Neuronal stem cell (in vitro differentiated cells): ENCODE data around the gene GATD1.

Source experiments
- DNase-seq: peaks from one replicate; pipeline ENCODE4 v3.0.0-alpha.2; 2013; ENCODE audit warnings: low spot score
- H2AFZ ChIP-seq: one replicate; pipeline ENCODE4 v1.6.1; 2013; ENCODE audit warnings: mild to moderate bottlenecking, low read length, inconsistent platforms
- H2AK5ac ChIP-seq: 2 replicates; pipeline ENCODE4 v1.6.1; 2013; ENCODE audit warnings: low read depth, mild to moderate bottlenecking, inconsistent platforms, low read length, moderate library complexity, mixed read lengths
- H2BK120ac ChIP-seq: 2 replicates; pipeline ENCODE4 v1.6.1; 2013; ENCODE audit warnings: low read depth, mild to moderate bottlenecking, inconsistent platforms, low read length, moderate library complexity, mixed read lengths
- H2BK12ac ChIP-seq: one replicate; pipeline ENCODE4 v1.6.1; 2013; ENCODE audit warnings: low read length, inconsistent platforms
- H2BK15ac ChIP-seq: 2 replicates; pipeline ENCODE4 v1.6.1; 2013; ENCODE audit warnings: mild to moderate bottlenecking, low read length, inconsistent platforms, mixed read lengths
- H2BK5ac ChIP-seq: one replicate; pipeline ENCODE4 v1.6.1; 2013; ENCODE audit warnings: inconsistent platforms, mild to moderate bottlenecking, low read length, moderate library complexity
- H3K14ac ChIP-seq: one replicate; pipeline ENCODE4 v1.6.1; 2013; ENCODE audit warnings: low read length, inconsistent platforms
- H3K18ac ChIP-seq: 2 replicates; pipeline ENCODE4 v1.6.1; 2013; ENCODE audit warnings: low read length, inconsistent platforms
- H3K23ac ChIP-seq: 2 replicates; pipeline ENCODE4 v1.6.1; 2013; ENCODE audit warnings: low read depth, mild to moderate bottlenecking, mixed read lengths, low read length, inconsistent platforms; ENCODE audit not compliant: poor library complexity
- H3K27ac ChIP-seq: replicated peaks from 3 replicates; pipeline ENCODE4 v1.5.1; 2013; ENCODE audit warnings: low read length, inconsistent platforms
- H3K27me3 ChIP-seq, 3 experiments: 2 replicates each; pipeline ENCODE4 v1.6.1; 2013; ENCODE audit warnings: low read length in 3 of 3, mild to moderate bottlenecking in 2 of 3, inconsistent platforms in 1 of 3, low read depth in 1 of 3, mixed read lengths in 1 of 3, moderate library complexity in 1 of 3; ENCODE audit not compliant: control insufficient read depth in 3 of 3, insufficient read depth in 3 of 3
- H3K36me3 ChIP-seq, 2 donors: replicated peaks in 1 of 2; 2 replicates each; pipeline ENCODE4 v1.6.1; 2013; ENCODE audit warnings: low read length in 2 of 2; ENCODE audit not compliant: control insufficient read depth in 2 of 2, insufficient read depth in 2 of 2
- H3K4ac ChIP-seq: 2 replicates; pipeline ENCODE4 v1.6.1; 2013; ENCODE audit warnings: inconsistent platforms, mild to moderate bottlenecking, low read length, moderate library complexity
- H3K4me1 ChIP-seq, 2 donors: 1 replicate in 1 of 2; 2 replicates in 1 of 2; pipeline ENCODE4 v1.6.1; 2013; ENCODE audit warnings: low read length in 2 of 2, low read depth in 1 of 2; ENCODE audit not compliant: control insufficient read depth in 2 of 2, insufficient read depth in 1 of 2
- H3K4me2 ChIP-seq: one replicate; pipeline ENCODE4 v1.6.1; 2013; ENCODE audit warnings: mild to moderate bottlenecking, low read length, inconsistent platforms; ENCODE audit not compliant: insufficient read depth, poor library complexity, severe bottlenecking
- H3K4me3 ChIP-seq, 2 donors: 2 replicates each; pipeline ENCODE4 v1.5.1; 2013; ENCODE audit warnings: low read length in 2 of 2, mild to moderate bottlenecking in 2 of 2, inconsistent platforms in 1 of 2, moderate library complexity in 1 of 2
- H3K79me1 ChIP-seq: one replicate; pipeline ENCODE4 v1.6.1; 2013; ENCODE audit warnings: low read depth, mild to moderate bottlenecking, inconsistent platforms, low read length, moderate library complexity
- H3K9ac ChIP-seq: one replicate; pipeline ENCODE4 v1.6.1; 2013; ENCODE audit warnings: mild to moderate bottlenecking, low read depth, low read length, inconsistent platforms; ENCODE audit not compliant: poor library complexity
- H3K9me3 ChIP-seq, 2 donors: replicated peaks in 1 of 2; 2 replicates each; pipeline versions ENCODE3 to v1.6.1; 2013; ENCODE audit warnings: low read length in 2 of 2, mild to moderate bottlenecking in 2 of 2, inconsistent platforms in 1 of 2, low read depth in 1 of 2, mixed read lengths in 1 of 2, moderate library complexity in 1 of 2; ENCODE audit not compliant: control insufficient read depth in 2 of 2, insufficient read depth in 1 of 2
- H4K8ac ChIP-seq: one replicate; pipeline ENCODE4 v1.6.1; 2013; ENCODE audit warnings: low read depth, mild to moderate bottlenecking, inconsistent platforms, low read length, moderate library complexity
- H4K91ac ChIP-seq: one replicate; pipeline ENCODE4 v1.6.1; 2013; ENCODE audit warnings: low read length, low read depth, mild to moderate bottlenecking, inconsistent platforms; ENCODE audit not compliant: poor library complexity
- WGBS, 2 donors: extraction: QIAGEN DNeasy Blood & Tissue Kit; methylation state at CpG; one replicate each; pipeline ENCODE4 v1.1.7; 2013; ENCODE audit warnings: missing lambda C conversion rate in 2 of 2, mixed read lengths in 1 of 2; ENCODE audit not compliant: insufficient read length in 2 of 2, insufficient replicate concordance in 1 of 2; ENCODE audit errors: extremely low coverage in 2 of 2; 5-methylcytosine and 5-hydroxymethylcytosine counted together

GATD1 gene

GRCh38 chr11:724049-724777 is 53.1 kb downstream of the GATD1 start:
- Histone ChIP-seq H2BK12ac (peak overlapping the region; percentile 94), H3K4ac (no peak overlapping the region), H3K79me1 (no peaks in the 10 kb centered on the region), H3K9me3 (no peaks in the 10 kb centered on the region), H2AFZ (no peak overlapping the region), H3K27ac (no peak overlapping the region), H4K8ac (peak overlapping the region; percentile 17), H3K14ac (no peak overlapping the region), H3K18ac (peak overlapping the region; percentile 64), H3K4me3 (peak overlapping the region in 1 of 2 donors; percentile 31), H2BK5ac (peak overlapping the region; percentile 60), H4K91ac (no peak overlapping the region), H3K36me3 (no peaks in the 10 kb centered on the region), H3K27me3 (peaks cover 6 to 81% (median 54%) of the 10 kb centered on the region in 3 experiments), H3K9ac (no peak overlapping the region), H2AK5ac (peak overlapping the region; percentile 93), H3K4me2 (no peak overlapping the region), H2BK15ac (peak overlapping the region; percentile 69), H2BK120ac (peak overlapping the region; percentile 67), H3K4me1 (peaks cover 7 to 14% of the 10 kb centered on the region in 2 donors), H3K23ac (peak overlapping the region; percentile 44)
- WGBS, 2 donors, result no CpG with 5 or more reads among the region's 19 CpGs
- no peak for DNase-seq

GRCh38 chr11:723120-723883 is 54.0 kb downstream of the GATD1 start:
- Histone ChIP-seq H2BK12ac (no peak overlapping the region), H2BK5ac (no peak overlapping the region), H3K14ac (no peak overlapping the region), H4K8ac (no peak overlapping the region), H3K27me3 (peaks cover 6 to 82% (median 55%) of the 10 kb centered on the region in 3 experiments), H2BK15ac (peak overlapping the region; percentile 69), H4K91ac (no peak overlapping the region), H3K9me3 (no peaks in the 10 kb centered on the region), H2BK120ac (no peak overlapping the region), H3K18ac (no peak overlapping the region), H3K4me3 (no peak overlapping the region), H3K27ac (no peak overlapping the region), H2AK5ac (no peak overlapping the region), H3K4me2 (no peak overlapping the region), H3K36me3 (no peaks in the 10 kb centered on the region), H3K4ac (no peak overlapping the region), H3K79me1 (no peaks in the 10 kb centered on the region), H3K4me1 (peaks cover 6 to 14% of the 10 kb centered on the region in 2 donors), H3K9ac (no peak overlapping the region), H2AFZ (no peak overlapping the region), H3K23ac (no peak overlapping the region)
- WGBS, 2 donors, result no CpG with 5 or more reads among the region's 8 CpGs
- no peak for DNase-seq

GRCh38 chr11:722346-722811 is 54.9 kb downstream of the GATD1 start:
- Histone ChIP-seq H3K27ac (no peak overlapping the region), H2BK15ac (peak overlapping the region; percentile 37), H3K9ac (no peak overlapping the region), H4K8ac (no peak overlapping the region), H3K4ac (peak overlapping the region; percentile 53), H2BK12ac (peak overlapping the region; percentile 84), H3K14ac (peak overlapping the region; percentile 38), H3K79me1 (no peaks in the 10 kb centered on the region), H3K4me1 (peaks cover 3 to 11% of the 10 kb centered on the region in 2 donors), H3K4me3 (no peak overlapping the region), H3K36me3 (no peaks in the 10 kb centered on the region), H3K9me3 (no peaks in the 10 kb centered on the region), H4K91ac (peak overlapping the region; percentile 30), H2BK5ac (no peak overlapping the region), H3K23ac (peak overlapping the region; percentile 65), H2AK5ac (peak overlapping the region; percentile 97), H3K27me3 (peaks cover 6 to 76% (median 50%) of the 10 kb centered on the region in 3 experiments), H3K4me2 (no peak overlapping the region), H2BK120ac (no peak overlapping the region), H2AFZ (no peak overlapping the region), H3K18ac (peak overlapping the region; percentile 83)
- WGBS, 2 donors, result no CpG with 5 or more reads among the region's 20 CpGs
- no peak for DNase-seq
